Measurements from ENCODE around the gene BAX.

BAX gene

DNA sequence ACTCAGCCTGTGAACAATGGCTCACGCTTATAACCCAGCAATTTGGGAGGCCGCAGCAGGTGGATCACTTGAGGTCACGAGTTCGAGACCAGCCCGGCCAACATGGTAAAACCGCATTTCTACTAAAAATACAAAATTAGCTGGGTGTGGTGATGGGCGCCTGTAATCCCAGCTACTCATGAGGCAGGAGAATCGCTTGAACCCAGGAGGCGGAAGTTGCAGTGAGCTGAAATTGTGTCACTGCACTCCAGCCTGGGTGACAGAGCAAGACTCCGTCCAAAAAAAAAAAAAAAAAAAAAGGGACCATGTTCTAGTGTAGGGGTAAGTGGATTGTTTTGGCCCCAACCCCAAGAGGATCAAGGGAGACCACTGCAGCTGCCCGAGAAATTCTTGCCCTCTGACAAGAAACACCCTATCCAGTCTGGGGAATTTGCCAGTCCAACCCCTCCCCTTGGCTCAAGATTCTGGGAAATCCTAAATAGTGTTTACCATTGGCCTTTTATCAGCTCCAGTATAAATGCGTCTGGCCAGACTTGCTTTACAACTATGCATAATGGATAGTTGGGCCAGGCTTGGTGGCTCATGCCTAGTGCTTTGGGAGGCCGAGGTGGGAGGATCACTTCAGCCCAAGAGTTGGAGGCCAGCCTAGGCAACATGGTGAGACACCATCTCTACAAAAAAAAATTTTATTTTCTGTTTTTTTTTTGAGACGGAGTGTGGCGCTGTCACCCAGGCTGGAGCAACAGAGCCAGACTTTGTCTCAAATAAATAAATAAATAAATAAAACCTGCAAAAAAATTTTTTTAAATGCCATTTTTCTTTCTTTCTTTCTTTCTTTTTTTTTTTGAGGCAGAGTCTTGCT lies 26.3 kb upstream of the BAX start:
- DNase-seq (ENCODE audit: low read depth in 2 of 3, low spot score in 1 of 3), result no peak

- DNase-seq (ENCODE audit: low read depth in 2 of 3, low spot score in 1 of 3), result peak; percentile 58 to 65 (median 61)
Observed at GRCh38 chr19:48933382-48933932, 21.2 kb upstream of the BAX start, which contains the start of gene DHDH. Gene DHDH (plus strand): TSS chr19:48933699. CDS start chr19:48933722, 23 bp downstream.

DNA sequence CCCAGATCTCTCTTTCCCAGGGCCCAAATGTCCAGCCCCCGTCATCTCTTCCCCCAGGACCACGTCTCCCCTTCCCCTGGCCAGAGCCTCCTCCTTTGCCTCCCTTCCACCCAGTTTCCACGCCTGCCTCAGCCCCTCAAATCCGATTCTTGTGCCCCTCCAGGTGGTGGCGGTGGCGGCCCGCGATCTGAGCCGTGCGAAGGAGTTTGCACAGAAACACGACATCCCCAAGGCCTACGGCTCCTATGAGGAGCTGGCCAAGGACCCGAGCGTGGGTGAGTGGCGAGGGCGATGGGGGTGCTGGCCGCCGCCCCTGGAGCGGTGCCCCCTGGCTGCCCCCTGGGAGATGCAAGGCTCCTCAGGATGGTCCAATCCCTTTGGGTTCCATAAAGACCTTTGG lies 19.8 kb upstream of the BAX start:
- no peak for DNase-seq (ENCODE audit: low read depth in 2 of 3, low spot score in 1 of 3)

GRCh38 chr19:48935864-48936263 lies 18.8 kb upstream of the BAX start:
- no peak for DNase-seq (ENCODE audit: low read depth in 2 of 3, low spot score in 1 of 3)

GRCh38 chr19:48938256-48938655 lies 16.4 kb upstream of the BAX start:
- no peak for DNase-seq (ENCODE audit: low read depth in 2 of 3, low spot score in 1 of 3)

DNA sequence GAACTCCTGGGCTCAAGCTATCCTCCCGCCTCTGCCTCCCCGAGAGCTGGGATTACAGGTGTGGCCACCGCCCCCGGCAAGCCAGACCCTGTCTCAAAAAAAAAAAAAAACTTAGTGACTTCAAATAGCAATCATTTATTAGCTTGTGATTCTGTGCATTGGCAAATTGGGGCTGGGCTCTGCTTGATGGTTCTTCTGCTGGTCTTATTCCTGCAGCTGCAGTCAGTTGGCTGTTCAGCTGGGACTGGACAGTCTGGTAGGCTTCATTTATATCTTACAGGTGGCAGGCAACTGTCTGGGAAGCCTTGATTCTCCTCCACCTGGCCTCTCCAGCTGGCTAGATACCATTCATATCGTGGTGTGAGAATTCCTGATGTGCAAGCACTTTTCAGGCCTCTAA lies 13.8 kb upstream of the BAX start:
- DNase-seq (ENCODE audit: low read depth in 2 of 3, low spot score in 1 of 3), result no peak

DNA sequence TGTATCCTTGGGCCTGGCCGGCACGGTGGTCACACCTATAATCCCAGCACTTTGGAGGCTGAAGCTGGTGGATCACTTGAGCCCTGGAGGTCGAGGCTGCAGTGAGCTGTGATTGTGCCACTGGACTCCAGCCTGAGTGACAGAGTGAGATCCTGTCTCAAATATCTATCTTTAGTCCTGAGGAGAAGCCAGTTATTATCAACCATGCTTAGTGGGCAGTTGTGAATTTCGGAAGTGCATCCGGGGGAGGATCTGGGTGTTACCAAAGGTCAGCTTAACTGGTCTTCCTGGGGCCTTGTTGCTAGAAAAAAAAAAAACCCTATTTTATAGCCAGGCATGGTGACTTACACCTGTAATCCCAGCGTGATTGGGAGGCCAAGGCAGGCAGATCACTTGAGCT lies 11.6 kb upstream of the BAX start:
- no peak for DNase-seq (ENCODE audit: low read depth in 2 of 3, low spot score in 1 of 3)

GRCh38 chr19:48945415-48945814 lies 9.3 kb upstream of the BAX start:
- no peak for DNase-seq (ENCODE audit: low read depth in 2 of 3, low spot score in 1 of 3)

DNA sequence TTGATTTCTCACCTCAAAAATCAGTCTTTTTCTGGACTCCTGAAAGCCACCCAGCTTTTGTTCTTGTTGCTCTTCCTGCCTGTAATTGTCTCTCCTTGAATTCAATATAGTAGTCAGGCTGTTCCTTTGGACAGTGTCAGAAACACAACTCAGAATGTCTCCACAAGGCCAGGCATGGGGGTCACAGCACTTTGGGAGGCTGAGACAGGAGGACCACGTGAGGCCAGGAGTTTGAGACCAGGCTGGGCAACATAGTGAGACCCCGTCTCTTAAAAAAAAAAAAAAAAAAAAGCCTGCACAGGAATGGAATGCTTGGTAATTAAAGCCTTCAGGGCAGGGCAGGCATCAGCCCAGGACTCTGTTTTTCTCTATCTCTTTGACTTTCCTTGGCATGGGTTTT lies 8.9 kb upstream of the BAX start:
- no peak for DNase-seq (ENCODE audit: low read depth in 2 of 3, low spot score in 1 of 3)

GRCh38 chr19:48946463-48947257 lies 8.0 kb upstream of the BAX start:
- DNase-seq (ENCODE audit: low read depth in 2 of 3, low spot score in 1 of 3), result no peak

DNA sequence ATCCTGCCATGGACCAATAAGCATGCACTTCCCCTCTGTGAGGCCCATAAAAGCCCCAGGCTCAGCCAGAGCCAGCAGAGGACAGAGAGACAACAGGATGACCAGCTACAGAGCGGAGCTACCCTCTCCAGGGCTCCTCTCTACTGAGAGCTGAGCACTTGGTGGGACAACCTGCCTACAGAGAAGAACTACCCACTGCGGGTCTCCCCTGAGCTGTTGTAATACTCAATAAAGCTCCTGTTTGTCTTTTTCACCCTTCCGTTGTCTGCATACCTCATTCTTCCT lies 7.5 kb upstream of the BAX start:
- no peak for DNase-seq (ENCODE audit: low read depth in 2 of 3, low spot score in 1 of 3)

GRCh38 chr19:48950159-48950558 lies 4.5 kb upstream of the BAX start:
- DNase-seq (ENCODE audit: low read depth in 2 of 3, low spot score in 1 of 3), result no peak

DNA sequence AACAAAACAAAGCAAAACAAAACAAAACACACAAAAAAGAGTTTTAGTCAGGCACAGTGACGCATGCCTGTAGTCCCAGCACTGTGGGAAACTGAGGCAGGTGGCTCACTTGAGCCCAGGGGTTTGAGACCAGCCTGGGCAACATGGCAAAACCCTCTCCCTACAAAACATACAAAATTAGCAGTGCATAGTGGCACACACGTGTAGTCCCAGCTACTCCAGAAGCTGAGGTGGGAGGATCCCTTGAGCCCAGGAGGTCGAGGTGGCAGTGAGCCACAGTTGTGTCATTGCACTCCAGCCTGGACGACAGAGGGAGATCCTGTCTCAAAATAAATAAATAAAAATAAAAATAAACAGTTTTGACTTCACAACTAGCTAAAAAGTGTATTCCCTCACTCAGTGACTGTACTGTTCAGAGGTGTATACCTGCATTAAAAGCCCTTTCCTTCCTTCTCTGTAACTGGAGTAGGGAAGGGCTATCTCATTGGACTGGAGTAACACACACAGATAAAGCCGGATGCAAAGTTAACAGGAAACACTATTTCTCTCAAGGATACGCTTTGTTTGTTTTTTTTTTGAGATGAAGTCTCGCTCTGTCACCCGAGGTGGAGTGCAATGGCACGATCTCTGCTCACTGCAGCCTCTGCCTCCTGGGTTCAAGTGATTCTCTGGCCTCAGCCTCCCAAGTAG lies 3.7 kb upstream of the BAX start:
- no peak for DNase-seq (ENCODE audit: low read depth in 2 of 3, low spot score in 1 of 3)

DNA sequence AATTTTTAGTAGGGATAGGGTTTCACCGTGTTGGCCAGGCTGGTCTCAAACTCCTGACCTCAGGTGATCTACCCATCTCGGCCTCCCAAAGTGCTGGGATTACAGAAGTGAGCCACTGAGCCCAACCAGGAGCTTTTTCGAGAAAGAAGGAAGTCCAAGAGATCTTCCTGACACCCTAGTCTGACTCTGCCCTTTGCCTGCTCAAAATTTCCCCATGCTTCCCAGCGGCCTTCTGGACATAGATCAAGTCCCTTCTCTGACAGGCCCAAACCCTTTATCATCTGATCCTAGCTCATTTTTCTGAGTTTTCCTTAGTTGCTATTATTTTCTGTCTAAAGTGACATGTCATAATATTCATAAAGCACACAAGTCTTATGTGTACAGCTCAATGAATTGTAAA lies 1.5 kb upstream of the BAX start:
- DNase-seq (ENCODE audit: low read depth in 2 of 3, low spot score in 1 of 3), result no peak

GRCh38 chr19:48953990-48954594 lies 583 bp upstream of the BAX start:
- no peak for DNase-seq (ENCODE audit: low read depth in 2 of 3, low spot score in 1 of 3)

DNA sequence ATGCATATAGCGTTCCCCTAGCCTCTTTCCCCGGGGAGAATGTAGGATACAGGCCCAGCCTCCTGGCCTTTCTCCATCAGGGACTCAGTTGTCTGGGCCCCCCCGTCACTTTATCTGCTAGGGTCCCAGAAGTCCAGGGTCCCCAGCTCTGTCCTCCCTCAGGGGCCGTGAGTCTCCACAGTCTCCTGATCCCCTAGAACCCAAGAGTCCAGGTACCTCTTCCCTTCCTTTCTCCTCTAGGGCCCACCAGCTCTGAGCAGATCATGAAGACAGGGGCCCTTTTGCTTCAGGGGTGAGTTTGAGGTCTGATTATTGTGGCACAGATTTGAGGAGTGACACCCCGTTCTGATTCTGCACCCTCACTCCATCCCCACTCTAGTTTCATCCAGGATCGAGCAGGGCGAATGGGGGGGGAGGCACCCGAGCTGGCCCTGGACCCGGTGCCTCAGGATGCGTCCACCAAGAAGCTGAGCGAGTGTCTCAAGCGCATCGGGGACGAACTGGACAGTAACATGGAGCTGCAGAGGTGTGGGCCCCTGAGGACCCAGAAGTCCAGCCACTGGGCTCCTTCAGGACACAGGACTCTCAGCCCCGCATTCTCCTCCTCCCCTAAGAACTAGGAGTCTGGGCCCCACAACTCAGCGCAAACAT lies 758 bp downstream of the BAX start:
- DNase-seq (ENCODE audit: low read depth in 2 of 3, low spot score in 1 of 3), result no peak

- DNase-seq (ENCODE audit: low read depth in 2 of 3, low spot score in 1 of 3), result no peak
Observed at GRCh38 chr19:48958006-48958405, 3.3 kb downstream of the BAX start.

GRCh38 chr19:48959341-48960239 lies 4.9 kb downstream of the BAX start:
- no peak for DNase-seq (ENCODE audit: low read depth in 2 of 3, low spot score in 1 of 3)

GRCh38 chr19:48961051-48961649 lies 6.5 kb downstream of the BAX start:
- no peak for DNase-seq (ENCODE audit: low read depth in 2 of 3, low spot score in 1 of 3)

Measured in stimulated activated CD4-positive, alpha-beta T cell treated with anti-CD3 and anti-CD28 coated beads, Interleukin-12 subunit alpha, Interleukin-12 subunit beta, amount 100 ng/mL, for 48 hours (primary cell).